Head of caudate nucleus (tissue), 42 donors: ENCODE data around the gene FARS2.
"Not testable (repeated sequence)": the region's sequence is repeated elsewhere in the genome, so short reads cannot be mapped to it uniquely, and the experiment has no call there.

ENCODE experiments used
- DNase-seq, 42 donors: peaks; one replicate each; pipeline versions ENCODE4 v3.0.0 to v3.0.0-alpha.2; 2020 to 2021; ENCODE audit warnings: mixed read lengths in 7 of 42
- intact Hi-C: fragments of 100-400 bp; cut with DNase I; formaldehyde crosslinking; loops from one replicate; pipeline ENCODE4 v1.15.0; 2022

FARS2 gene

GRCh38 chr6:5537132-5537531 lies 275.8 kb downstream of the FARS2 start:
- intact Hi-C loops: no loop called here
- DNase-seq: no peak

GRCh38 chr6:5537967-5538366 lies 276.7 kb downstream of the FARS2 start:
- no peak for DNase-seq
- intact Hi-C loops: no loop called here

- DNase-seq: peak in 3 of 42 donors; percentile 10 to 45 (median 40)
- intact Hi-C loops: no loop called here
Measured at GRCh38 chr6:5540370-5540769, 279.1 kb downstream of the FARS2 start.

- intact Hi-C loops: no loop called here
- no peak for DNase-seq
Measured at GRCh38 chr6:5541025-5541424, 279.7 kb downstream of the FARS2 start.

GRCh38 chr6:5541751-5542432 lies 280.6 kb downstream of the FARS2 start:
- intact Hi-C loops: no loop called here
- no peak for DNase-seq

GRCh38 chr6:5547556-5547955 lies 286.2 kb downstream of the FARS2 start:
- intact Hi-C loops: no loop called here
- DNase-seq: peak in 6 of 42 donors; percentile 9 to 60 (median 16)

- intact Hi-C loops: no loop called here
- DNase-seq: no peak
Measured at GRCh38 chr6:5550631-5551030, 289.3 kb downstream of the FARS2 start.

- no peak for DNase-seq
- intact Hi-C loops: no loop called here
Measured at GRCh38 chr6:5552243-5552642, 290.9 kb downstream of the FARS2 start.

GRCh38 chr6:5553767-5554166 lies 292.5 kb downstream of the FARS2 start:
- DNase-seq: no peak
- intact Hi-C loops: no loop called here

GRCh38 chr6:5554226-5554625 lies 292.9 kb downstream of the FARS2 start:
- intact Hi-C loops: no loop called here
- DNase-seq: no peak

GRCh38 chr6:5556011-5556410 lies 294.7 kb downstream of the FARS2 start:
- intact Hi-C loops: no loop called here
- DNase-seq: no peak

- no peak for DNase-seq
Measured at GRCh38 chr6:5557506-5557905, 296.2 kb downstream of the FARS2 start.

GRCh38 chr6:5559651-5560050 lies 298.3 kb downstream of the FARS2 start:
- DNase-seq: no peak
- intact Hi-C loops: no loop called here

More at GRCh38 chr6:5557506-5557905, 296.2 kb downstream of the FARS2 start:
- intact Hi-C loops: no loop called here

GRCh38 chr6:5562277-5562676 lies 301.0 kb downstream of the FARS2 start:
- no peak for DNase-seq
- intact Hi-C loops: no loop called here

- intact Hi-C loops: no loop called here
- DNase-seq: no peak
Measured at GRCh38 chr6:5563086-5563485, 301.8 kb downstream of the FARS2 start.

GRCh38 chr6:5564746-5565145 lies 303.4 kb downstream of the FARS2 start:
- intact Hi-C loops, DNase-seq: not testable (repeated sequence)

GRCh38 chr6:5565971-5566370 lies 304.7 kb downstream of the FARS2 start:
- no peak for DNase-seq
- intact Hi-C loops: no loop called here

GRCh38 chr6:5566718-5567117 lies 305.4 kb downstream of the FARS2 start:
- no peak for DNase-seq
- intact Hi-C loops: no loop called here

- no peak for DNase-seq
- intact Hi-C loops: no loop called here
Measured at GRCh38 chr6:5567352-5567751, 306.0 kb downstream of the FARS2 start.

- intact Hi-C loops: no loop called here
Measured at GRCh38 chr6:5567890-5568289, 306.6 kb downstream of the FARS2 start.

GRCh38 chr6:5569491-5569890 lies 308.2 kb downstream of the FARS2 start:
- no peak for DNase-seq
- intact Hi-C loops: no loop called here

More at GRCh38 chr6:5567890-5568289, 306.6 kb downstream of the FARS2 start:
- DNase-seq: no peak

- intact Hi-C loops: no loop called here
- no peak for DNase-seq
Measured at GRCh38 chr6:5570641-5571040, 309.3 kb downstream of the FARS2 start.
